Sigmoid colon (tissue), 4 donors: ENCODE measurements around the gene KRT7.

Experiments used
- POLR2AphosphoS5 ChIP-seq, 4 donors: sonication (generic); formaldehyde crosslinking; IDR thresholded peaks; one replicate each; pipeline ENCODE4 v1.6.1; 2017; ENCODE audit warnings: antibody characterized with exemption in 4 of 4
- TF ChIP-seq, protein P1 (sequence below), 4 experiments: fragments of 450-650 bp in 3 of 4; fragments of 200-600 bp in 1 of 4; IDR thresholded peaks; one replicate each; pipeline ENCODE4 v1.5.1; 2016 to 2019; ENCODE audit warnings: antibody characterized with exemption in 4 of 4, mild to moderate bottlenecking in 3 of 4, moderate library complexity in 2 of 4

DNA sequence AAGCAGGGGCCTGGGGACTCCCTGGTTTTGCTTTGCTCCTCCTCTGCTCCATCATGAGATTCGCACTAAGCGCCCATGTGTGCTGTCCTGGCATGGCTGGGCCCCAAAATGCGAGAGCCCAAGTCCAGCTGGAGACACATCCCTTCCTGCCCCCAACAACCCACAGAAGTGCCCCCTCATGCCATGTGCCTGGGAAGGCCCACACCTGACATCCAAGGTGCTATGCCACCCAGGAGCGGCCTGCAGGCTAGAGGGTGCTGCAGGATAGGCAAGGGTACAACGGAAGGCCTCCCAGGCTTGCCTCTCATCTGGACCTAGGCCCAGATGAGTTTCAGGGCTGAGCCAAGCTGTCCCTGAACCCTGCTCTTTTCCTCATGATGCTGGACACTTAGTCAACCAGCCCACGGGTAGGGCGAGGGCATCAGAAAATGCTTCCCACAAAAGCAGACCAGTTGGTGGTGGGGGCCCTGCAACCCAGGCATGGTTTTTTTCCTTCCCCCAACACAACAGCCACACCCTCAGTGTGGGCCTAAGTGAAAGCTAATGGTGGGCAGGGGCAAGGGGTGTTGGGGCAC is 28.0 kb upstream of the KRT7 start:
- TF ChIP-seq, protein P1, sequence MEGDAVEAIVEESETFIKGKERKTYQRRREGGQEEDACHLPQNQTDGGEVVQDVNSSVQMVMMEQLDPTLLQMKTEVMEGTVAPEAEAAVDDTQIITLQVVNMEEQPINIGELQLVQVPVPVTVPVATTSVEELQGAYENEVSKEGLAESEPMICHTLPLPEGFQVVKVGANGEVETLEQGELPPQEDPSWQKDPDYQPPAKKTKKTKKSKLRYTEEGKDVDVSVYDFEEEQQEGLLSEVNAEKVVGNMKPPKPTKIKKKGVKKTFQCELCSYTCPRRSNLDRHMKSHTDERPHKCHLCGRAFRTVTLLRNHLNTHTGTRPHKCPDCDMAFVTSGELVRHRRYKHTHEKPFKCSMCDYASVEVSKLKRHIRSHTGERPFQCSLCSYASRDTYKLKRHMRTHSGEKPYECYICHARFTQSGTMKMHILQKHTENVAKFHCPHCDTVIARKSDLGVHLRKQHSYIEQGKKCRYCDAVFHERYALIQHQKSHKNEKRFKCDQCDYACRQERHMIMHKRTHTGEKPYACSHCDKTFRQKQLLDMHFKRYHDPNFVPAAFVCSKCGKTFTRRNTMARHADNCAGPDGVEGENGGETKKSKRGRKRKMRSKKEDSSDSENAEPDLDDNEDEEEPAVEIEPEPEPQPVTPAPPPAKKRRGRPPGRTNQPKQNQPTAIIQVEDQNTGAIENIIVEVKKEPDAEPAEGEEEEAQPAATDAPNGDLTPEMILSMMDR (IDR thresholded peaks at IDR 0.05) = no peak
- no peak for TF ChIP-seq POLR2AphosphoS5 (IDR thresholded peaks at IDR 0.05)
